IPS-NIHi7 (cell line): ENCODE measurements around the gene PRSS57.
"Not testable (repeated sequence)": the region's sequence is repeated elsewhere in the genome, so short reads cannot be mapped to it uniquely, and the experiment has no call there.

ENCODE experiments used
- DNase-seq: peaks from one replicate; pipeline ENCODE4 v3.0.0; 2012; ENCODE audit warnings: mixed read lengths; ENCODE audit errors: extremely low spot score

Gene PRSS57

DNA sequence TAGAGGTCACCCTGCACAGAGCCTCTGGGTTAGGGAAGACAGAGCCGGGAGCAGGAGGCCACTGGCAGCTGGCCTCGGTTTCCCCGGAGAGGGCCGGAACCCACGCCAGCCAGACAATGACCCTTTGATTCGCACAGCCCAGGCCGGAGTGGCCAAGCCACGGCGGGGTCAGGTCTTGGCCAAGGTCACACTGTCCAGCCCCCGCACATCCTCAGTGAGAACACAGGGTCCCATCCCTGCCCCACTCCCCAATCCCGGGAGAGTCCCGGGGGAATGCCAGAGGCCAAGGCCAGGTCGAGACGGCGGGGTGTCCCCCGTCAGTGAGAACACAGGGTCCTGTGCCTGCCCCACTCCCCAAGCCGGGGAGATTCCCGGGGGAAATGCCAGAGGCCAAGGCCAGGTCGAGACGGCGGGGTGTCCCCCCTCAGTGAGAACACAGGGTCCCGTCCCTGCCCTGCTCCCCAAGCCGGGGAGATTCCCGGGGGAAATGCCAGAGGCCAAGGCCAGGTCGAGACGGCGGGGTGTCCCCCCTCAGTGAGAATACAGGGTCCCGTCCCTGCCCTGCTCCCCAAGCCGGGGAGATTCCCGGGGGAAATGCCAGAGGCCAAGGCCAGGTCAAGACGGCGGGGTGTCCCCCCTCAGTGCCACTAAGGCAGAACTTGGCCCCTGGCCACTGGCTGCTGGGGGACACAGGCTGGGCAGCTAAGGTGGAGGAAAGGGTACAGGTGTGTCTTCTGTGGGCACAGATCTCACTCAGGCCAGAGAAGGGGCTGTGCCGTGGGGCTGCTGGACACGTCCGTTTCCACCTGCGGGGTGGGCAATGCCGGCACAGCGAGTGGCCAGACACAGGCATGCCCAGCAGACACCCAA, 20.7 kb downstream of the PRSS57 start:
- no peak for DNase-seq

DNA sequence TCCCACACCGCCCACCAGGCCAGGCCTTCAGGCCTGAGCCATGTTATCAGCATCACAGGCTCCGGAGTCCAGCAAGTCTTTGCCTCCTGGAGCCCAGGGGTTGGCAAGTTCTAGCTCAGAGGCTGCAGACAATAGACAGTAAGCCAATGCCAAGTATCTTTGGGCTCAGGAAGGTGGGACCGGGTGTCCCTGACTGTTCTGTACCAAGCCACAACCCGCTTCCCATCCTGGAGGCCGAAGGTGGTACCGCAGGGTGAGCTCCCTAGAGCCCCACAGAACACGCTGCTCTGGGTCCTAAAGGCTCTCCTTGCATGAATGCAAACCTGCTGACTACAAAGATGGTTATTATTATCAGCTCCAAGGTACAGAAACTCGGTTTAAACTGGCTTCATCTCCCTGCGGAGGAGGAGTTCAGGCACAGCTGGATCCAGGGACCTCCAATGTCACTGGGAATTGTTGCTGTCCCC, 24.6 kb downstream of the PRSS57 start:
- peak; percentile 53 for DNase-seq

DNA sequence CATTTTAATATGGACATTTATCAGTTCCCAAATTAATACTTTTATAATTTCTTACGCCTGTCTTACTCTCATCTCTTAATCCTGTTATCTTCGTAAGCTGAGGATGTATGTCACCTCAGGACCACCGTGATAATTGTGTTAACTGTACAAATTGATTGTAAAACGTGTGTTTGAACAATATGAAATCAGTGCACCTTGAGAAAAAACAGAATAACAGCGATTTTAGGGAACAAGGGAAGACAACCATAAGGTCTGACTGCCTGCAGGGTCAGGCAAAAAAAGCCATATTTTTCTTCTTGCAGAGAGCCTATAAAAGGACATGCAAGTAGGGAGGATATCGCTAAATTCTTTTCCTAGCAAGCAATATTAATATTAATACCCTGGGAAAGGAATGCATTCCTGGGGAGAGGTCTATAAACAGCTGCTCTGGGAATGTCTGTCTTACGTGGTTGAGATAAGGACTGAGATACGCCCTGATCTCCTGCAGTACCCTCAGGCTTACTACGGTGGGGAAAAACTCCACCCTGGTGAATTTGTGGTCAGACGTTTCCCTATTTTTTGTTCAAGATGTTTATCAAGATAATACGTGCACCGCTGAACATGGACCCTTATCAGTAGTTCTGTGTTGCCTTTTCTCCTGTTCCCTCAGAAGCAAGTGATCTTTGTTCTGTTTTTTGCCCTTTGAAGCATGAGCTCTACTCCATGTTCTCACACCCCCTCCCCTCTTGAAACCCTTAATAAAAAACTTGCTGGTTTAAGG, 26.4 kb downstream of the PRSS57 start:
- DNase-seq = not testable (repeated sequence)

DNA sequence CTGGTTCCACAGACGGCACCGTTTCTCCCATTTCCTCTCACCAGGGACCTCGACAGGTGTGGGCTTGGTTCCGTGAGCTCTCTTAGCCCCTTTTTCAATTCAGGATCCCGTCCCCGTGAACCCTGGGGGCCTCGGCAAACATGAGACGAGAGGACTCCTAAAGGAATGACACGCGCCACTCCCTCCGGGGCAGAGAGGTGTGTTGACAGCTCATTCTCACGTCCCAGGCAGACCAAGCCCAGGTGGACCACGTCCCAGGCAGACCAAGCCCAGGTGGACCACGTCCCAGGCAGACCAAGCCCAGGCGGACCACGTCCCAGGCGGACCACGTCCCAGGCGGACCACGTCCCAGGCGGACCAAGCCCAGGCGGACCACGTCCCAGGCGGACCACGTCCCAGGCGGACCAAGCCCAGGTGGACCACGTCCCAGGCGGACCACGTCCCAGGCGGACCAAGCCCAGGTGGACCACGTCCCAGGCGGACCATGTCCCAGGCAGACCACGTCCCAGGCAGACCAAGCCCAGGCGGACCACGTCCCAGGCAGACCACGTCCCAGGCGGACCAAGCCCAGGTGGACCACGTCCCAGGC, 28.2 kb downstream of the PRSS57 start:
- DNase-seq = not testable (repeated sequence)

DNA sequence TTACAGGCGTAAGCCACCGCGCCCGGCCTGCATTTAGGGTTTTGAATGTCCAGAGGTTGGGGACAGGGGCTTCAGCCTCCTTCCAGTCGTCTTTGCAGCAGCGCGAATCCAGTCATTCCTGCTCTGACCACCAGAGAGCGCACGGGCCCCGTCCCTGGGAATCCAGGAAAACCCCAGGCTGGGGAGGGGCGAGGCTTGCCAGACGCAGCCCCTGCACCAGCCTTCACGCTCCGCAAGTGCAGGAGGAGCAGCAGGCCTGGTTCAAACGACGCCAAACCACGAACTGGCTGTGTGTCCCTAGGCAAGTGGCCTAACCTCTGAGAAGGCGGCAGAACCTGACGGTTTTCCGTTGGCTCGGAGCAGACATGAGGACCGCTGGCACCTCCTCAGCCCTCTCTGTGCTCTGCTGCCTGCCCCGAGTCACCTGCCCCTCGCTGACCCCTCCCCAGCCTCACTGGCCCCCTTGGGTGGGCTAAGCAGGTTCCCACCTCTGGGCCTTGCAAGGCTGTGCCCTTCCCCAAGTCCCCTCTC, 30.3 kb downstream of the PRSS57 start:
- peak; percentile 95 for DNase-seq

DNA sequence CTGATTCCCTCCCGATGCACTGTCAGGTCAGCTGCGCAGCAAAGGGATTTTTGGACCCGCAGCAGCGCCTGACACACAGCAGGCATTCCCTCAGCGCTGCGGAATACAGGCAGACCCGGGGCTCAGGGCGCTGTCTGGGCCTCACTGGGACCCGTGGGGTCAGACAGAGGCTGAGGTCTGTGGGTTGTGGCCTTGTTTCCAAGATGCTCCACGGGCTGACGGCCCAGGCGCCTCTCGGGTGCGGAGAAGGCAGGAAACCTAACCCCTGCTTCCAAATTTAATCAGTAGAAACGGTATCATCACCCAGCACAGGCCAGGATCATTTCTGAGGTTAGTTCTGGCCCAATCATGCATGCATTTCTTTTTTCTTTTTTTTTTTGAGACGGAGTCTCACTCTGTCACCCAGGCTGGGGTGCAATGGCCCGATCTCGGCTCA, 31.6 kb downstream of the PRSS57 start:
- DNase-seq = no peak

DNA sequence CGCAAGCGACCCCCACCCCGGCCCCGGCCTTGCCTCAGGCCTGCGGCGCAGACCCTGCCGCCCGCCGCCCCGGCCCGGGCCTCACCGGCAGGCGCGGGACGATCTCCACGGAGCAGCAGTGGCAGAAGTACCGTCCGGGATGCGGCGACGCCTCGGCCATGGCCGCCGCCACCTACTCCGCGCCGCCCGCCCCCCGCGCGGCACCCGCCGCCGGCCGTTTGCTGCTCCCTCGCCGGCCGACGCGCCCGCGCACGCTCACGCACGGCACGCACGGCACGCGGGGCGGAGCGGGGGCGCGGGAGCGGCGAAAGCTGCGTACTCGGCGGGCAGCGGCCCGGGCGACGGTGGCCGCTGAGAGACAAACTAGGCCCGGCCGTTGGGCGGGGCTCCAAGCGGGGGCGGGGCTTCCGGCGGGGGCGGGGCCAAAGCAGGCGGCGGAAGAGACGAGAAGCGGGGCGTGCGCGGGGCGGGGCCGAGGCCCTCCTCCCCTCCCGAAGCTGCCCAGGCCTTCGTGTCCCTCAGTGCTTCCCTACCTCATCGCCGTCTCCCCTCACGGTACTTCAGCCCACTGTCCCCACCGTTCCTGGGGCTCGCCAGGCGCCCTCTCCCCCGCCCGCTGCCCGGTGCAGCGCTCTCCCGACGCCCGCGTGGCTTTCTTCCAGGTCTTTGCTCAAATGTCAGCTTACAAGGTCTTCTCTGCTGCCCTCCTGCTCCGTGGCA, 32.1 kb downstream of the PRSS57 start, which contains the start of gene RNF126:
RNF126 (minus strand) TSS at position 253 of the 720 bp plus-strand sequence; CDS start at position 160, 93 bp downstream.
- peak; percentile 96 for DNase-seq

DNA sequence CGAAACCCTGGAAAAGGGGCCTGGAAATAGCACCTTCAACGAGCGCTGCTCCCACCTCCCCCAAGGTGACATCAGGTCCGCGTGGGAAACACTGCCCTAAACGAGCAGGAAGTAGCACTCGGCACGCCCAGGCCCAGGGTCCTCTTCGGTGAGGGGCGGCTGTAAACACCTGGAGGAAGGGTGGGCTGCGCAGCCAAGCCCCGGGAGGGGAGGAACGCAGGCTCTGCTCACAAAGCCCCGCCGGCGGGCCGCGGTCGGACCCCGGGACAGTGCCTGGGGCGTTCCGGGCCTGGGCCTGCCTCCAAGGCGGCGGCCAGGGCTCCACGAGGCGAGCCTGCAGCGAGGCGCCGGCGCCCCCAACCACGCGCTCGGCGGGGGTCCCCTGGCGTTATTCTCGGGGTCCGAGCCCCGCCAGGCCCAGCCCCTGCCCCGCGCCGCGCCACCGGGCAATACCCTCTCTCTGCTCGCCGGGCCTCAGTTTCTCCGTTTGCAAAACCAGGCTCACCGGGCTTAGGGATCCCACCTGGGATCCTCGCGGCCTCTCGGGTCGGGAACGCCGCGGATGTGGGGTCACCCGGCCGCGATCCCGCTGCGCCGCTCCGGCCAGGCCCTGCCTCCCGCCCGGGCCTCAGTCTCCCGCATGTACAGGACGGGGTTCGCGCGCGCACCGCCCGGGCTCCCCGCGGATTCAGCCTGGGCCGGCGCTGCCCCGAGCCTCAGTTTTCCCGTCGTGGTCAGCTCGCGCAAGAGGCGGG, 32.9 kb downstream of the PRSS57 start:
- peak; percentile 57 for DNase-seq

DNA sequence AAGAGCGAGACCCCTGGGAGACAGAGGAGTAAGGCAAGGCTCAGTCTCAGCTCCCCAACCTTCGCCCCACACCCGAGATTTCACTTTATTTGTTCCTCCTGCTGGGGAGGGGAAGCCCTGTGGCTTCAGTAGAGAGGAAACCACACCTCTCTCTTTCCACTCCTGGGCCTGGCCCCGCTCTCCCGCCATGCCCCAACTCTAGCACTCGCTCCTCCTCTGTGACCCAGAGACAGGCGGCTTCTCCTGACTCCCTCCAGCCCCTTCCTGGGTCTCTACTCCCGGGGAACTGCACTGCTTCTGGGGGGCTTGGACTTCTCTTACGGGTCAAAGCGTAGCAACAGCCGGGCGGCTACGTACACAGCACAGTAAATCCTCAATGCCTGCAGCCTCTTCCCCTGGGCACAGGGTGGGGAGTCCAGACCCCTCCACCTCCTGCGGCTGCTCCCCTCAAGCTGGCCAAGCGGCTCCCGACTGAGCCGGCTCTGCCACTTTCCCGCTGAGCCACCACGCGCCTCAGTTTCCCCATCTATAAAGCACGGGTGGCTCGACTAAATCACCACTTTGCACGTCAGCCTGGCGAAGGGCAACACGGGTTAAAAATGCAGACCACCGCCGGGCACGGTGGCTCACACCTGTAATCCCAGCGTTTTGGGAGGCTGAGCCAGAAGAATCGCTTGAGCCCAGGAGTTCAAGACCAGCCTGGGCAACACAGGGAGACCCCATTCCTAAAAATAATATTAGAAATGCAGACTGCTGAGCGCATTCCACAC, 33.6 kb downstream of the PRSS57 start:
- no peak for DNase-seq

DNA sequence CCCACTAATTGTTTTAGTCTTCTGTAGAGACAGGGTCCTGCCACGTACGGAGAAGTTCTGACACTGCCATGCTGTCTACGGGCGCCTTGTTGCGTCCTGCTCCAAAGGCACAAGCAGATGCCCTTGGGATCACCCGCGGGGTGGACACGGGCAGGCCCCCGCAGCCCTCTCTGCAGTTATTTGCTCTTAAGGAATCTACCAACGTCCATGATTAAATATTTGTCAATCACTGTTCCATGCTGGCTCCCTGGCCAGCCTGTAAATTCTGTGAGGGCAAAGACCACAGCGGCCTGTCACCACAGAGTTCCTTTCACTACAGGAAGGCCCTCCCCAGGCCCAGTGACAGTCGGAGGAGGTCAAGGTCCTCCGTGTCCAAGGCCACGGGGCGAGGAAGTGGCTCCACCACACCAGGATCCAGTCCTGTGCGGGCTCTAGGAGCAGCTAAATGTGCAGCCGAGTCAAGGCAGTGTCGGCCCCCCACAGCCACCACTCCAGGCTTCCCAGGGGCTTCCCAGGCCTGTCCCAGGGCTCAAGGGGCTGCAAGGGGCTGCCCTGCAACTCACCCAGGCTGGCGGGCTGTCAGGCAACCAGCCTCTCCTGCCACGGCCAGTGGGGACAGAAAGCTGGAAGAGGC, 34.3 kb downstream of the PRSS57 start:
- DNase-seq = no peak

DNA sequence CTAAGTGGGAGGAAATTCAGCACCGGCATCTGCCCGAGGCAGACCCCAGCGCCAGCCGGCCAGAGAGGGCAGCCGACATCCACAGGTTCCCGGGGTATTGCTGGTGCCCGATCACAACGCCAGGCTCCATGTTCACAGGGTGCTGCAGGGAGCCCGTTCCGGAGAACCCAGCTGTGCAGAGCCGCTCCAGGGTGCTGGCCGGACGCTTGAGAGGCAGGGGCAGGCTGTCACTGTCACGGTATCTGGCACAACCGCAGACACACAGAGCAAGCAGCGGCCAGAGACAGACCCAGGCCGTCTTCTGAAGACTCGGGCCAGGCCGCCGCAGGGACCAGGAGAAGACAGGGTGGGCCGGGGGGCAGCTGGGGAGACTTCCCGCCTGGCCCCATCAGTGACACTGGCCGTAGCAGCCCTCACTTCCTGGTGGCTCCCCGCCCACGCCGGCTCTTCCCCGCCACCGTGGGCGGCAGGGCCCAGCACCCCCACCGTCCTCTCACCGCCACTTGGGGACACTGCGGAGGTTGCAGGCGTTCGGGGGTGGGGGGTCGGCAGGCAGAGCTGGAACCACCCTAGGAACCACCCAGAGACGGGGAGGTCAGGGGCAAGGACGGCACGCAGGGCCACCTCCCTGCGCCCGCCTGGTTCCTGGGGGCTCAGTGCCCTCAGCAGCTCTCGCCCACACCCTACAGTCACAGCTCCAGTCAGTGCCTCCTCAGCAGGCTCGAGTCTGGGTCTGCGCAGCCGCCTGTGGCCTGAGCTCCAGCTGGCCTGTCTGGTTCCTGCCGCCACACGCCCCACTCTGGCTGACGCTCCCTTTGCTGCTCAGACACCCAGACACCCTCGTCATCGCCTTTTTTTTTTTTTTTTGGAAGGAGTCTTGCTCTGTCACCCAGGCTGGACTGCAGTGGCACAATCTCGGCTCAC, 36.1 kb downstream of the PRSS57 start:
- DNase-seq = no peak

DNA sequence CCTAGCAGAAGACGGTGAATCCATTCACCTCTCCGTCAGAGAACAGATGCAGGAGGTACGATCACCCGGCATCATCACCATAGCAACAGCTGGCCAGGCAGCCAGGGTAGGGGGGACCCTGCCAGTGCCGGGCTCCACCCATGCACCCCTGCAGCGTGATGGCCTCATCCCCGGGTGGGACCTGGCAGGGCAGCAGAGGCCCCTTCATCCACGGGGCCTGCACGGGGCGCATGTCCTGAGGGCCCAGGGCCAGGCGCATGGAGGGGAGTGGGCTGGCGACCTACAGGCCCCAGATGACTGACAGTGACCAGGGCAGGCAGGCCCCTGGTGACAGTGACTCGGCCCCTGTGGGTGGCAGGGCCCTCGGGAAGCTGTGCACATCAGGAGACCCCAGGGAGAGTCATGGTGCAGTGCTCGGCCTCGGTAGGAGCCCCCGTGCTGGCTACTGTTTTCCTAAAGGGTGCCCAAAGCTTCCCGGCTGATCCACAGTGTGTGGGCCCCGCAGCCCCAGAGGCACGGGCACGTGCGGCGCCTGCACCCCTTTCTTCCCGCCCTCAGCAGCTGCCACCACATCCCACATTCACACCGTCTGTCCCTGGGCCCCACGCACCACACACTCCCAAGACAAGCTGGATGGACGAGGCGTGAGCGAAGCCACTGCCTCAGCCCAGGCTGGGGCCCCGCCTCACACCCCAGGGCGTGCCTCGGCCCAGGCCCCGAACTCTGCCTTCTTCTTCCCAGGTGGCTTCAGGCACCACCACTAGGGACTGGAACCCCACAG, 37.0 kb downstream of the PRSS57 start:
- no peak for DNase-seq

DNA sequence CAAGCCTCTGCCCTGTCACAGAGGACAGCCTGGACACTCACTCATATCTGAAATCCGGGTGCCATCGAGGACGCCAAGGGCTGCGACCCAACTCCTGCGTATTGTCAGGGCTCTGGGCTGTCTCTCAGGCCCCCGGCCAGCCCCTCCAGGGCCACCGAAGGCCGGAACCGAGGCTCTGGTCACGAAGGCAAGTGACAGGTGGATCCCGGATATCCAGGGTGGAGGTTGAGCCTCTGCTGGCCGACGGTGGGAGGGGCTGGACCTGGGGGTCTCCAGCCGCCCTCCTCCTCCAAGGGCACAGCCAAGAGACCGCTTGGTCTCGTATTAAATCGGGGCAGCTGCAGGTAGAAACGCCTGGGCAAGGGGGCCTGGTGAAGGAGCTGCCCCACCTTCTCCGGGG, 37.6 kb downstream of the PRSS57 start:
- DNase-seq = no peak

DNA sequence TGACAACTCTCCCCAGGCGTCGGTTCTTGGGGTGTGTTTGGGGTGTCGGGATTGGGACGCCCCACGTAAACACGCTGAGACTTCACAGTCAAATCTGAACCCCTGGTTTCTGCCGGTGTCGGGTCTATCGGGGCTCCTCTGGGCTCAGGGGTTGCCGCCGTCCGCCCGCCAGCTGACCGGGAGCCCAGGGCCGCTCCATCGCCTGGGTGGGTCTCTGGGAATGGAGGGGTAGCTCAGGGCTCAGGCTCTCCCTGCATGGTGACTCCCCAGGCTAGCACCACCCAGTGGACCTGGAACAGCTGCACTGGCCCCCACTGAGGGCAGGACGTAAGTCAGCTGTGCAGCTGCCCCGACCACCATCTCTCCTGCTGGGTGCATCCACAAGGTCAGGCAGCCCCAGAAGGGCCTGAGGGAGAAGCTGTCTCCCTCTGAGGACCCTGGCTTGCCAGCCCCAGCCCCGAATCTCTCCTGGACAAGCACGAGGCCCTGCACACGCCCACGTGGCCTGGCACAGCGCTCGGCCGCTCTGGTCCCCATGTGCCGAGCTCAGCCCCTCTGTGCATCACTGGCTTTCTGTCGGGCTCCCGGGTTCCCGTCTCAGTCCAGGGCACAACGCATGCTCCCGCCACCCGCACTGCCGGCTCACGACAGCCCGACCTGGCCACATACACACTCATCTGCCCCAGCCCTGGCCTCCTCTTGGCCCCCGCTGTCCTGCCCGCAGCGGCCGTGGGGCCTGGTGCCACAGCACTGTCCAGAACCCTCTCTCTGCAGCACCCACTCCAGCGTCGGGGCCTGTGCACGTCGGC, 38.3 kb downstream of the PRSS57 start:
- no peak for DNase-seq

DNA sequence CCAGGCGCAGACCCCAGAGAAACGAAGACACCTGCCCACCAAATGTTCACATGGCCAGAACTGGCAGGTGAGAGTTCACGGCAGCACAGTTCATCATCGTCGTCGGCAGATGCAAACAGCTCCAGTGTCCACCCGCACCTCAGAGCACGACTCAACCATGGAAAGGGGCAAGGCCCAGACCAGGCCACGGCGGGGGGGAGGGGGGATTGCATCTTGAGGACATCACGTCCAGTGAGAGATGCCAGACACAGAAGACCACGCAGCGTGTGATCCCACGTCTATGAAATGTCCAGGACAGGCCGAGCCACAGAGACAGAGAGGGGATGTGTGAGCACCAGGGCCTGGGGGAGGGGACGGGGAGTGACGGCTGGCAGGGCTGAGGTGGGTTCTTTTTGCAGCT, 39.6 kb downstream of the PRSS57 start:
- no peak for DNase-seq

DNA sequence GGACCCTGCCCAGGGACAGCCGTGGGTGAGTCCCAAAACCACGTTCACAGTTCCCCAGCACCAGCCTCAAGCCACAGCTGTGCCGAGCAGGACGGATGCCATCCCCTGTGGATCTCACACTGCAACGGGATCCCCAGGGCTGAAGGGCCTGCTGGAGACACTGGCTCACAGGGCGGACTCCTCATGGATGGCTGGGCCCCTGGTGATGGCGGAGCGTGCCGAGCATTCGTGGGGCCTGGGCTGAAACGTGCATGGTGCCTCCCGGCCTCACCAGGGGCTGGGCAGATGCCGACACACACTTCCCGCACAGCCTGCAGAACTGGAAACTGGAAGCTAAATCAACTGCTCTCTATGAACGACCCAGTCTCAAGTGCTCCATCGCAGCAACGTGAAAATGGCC, 41.8 kb downstream of the PRSS57 start:
- DNase-seq = no peak
